ENCODE data around the gene WDR45B. TPM values are rescaled to one million over a fixed set of nuclear protein-coding genes. Genes with fewer than 3 reads are reported as not detected.

WDR45B gene
- total and polyA plus RNA-seq, 10 donors, result 30.9 to 80.2 (median 65.6) TPM

GRCh38 chr17:82593590-82594087 is 54.6 kb downstream of the WDR45B start:
- DNase-seq, result no peak
- Histone ChIP-seq H3K27ac (peak overlapping the region; percentile 86 to 96 (median 94)), H3K9me3 (no peaks in the 10 kb centered on the region), H3K27me3 (replicated peaks in 1 of 7) (no peaks in the 10 kb centered on the region), H3K36me3 (peaks cover 0 to 46% (median 9%) of the 10 kb centered on the region in 6 donors), H3K4me1 (peaks cover 17 to 72% (median 53%) of the 10 kb centered on the region in 6 donors), H3K4me3 (peak overlapping the region; percentile 41 to 69 (median 46))
- intact Hi-C loops (cut with DNase I; ENCODE audit: low total_unique reads), result no loop called here
- 49 to 74% (median 66%) methylated on average over 15 to 29 of the region's 29 CpGs for WGBS, 5 donors
- TF ChIP-seq POLR2AphosphoS5 (IDR thresholded peaks at IDR 0.05) (peak in 2 of 3 donors; percentile 50 to 66), CTCF (IDR thresholded peaks at IDR 0.05 in 8 of 11, conservative IDR thresholded peaks at IDR 0.05 in 3 of 11) (no peak)

- intact Hi-C loops (cut with DNase I; ENCODE audit: low total_unique reads), result no loop called here
- WGBS, 5 donors, result 13 to 16% (median 14%) methylated on average over 25 to 29 of the region's 29 CpGs
- peaks cover 17 to 70% (median 53%) of the 10 kb centered on the region in 6 donors for H3K4me1 ChIP-seq
- H3K36me3 ChIP-seq, result peaks cover 0 to 46% (median 9%) of the 10 kb centered on the region in 6 donors
- H3K9me3 ChIP-seq, result no peaks in the 10 kb centered on the region
- no peaks in the 10 kb centered on the region for H3K27me3 ChIP-seq (replicated peaks in 1 of 7)
- peak overlapping the region; percentile 41 to 69 (median 46) for H3K4me3 ChIP-seq
- TF ChIP-seq POLR2AphosphoS5 (IDR thresholded peaks at IDR 0.05) (peak in 2 of 3 donors; percentile 59 to 72), POLR2A (IDR thresholded peaks at IDR 0.05) (no peak)
- peak overlapping the region; percentile 86 to 96 (median 94) for H3K27ac ChIP-seq
- peak; percentile 86 for DNase-seq
Measured at GRCh38 chr17:82592767-82593589, 55.3 kb downstream of the WDR45B start.

- peak overlapping the region in 2 of 8 donors; percentile 47 to 69 for H3K4me3 ChIP-seq
- H3K36me3 ChIP-seq, result peaks cover 0 to 46% (median 15%) of the 10 kb centered on the region in 6 donors
- no peaks in the 10 kb centered on the region for H3K9me3 ChIP-seq
- H3K27ac ChIP-seq, result peak overlapping the region; percentile 86 to 96 (median 94)
- no peak for DNase-seq
- intact Hi-C loops (cut with DNase I; ENCODE audit: low total_unique reads), result no loop called here
- TF ChIP-seq CTCF (IDR thresholded peaks at IDR 0.05 in 8 of 11, conservative IDR thresholded peaks at IDR 0.05 in 3 of 11) (no peak), POLR2AphosphoS5 (IDR thresholded peaks at IDR 0.05) (peak in 2 of 3 donors; percentile 24 to 54), POLR2A (IDR thresholded peaks at IDR 0.05) (no peak)
- peaks cover 17 to 73% (median 54%) of the 10 kb centered on the region in 6 donors for H3K4me1 ChIP-seq
- WGBS, 5 donors, result 43 to 70% (median 66%) methylated on average over 9 of the region's 9 CpGs
- H3K27me3 ChIP-seq (replicated peaks in 1 of 7), result no peaks in the 10 kb centered on the region
Measured at GRCh38 chr17:82592289-82592766, 55.9 kb downstream of the WDR45B start.

- peaks cover 0 to 43% (median 16%) of the 10 kb centered on the region in 6 donors for H3K36me3 ChIP-seq
- TF ChIP-seq POLR2AphosphoS5 (IDR thresholded peaks at IDR 0.05), result peak in 2 of 3 donors; percentile 28 to 44
- no peak for TF ChIP-seq CTCF (IDR thresholded peaks at IDR 0.05 in 8 of 11, conservative IDR thresholded peaks at IDR 0.05 in 3 of 11)
- intact Hi-C loops (cut with DNase I; ENCODE audit: low total_unique reads), result no loop called here
Measured at GRCh38 chr17:82590881-82591539, 57.2 kb downstream of the WDR45B start.

More at GRCh38 chr17:82590881-82591539, 57.2 kb downstream of the WDR45B start:
- WGBS, 5 donors, result 49 to 70% (median 67%) methylated on average over 10 to 17 of the region's 17 CpGs
- no peaks in the 10 kb centered on the region for H3K9me3 ChIP-seq
- H3K4me1 ChIP-seq, result peaks cover 17 to 77% (median 54%) of the 10 kb centered on the region in 6 donors
- no peak overlapping the region for H3K4me3 ChIP-seq
- no peak for DNase-seq
- peak overlapping the region; percentile 86 to 96 (median 94) for H3K27ac ChIP-seq
- H3K27me3 ChIP-seq (replicated peaks in 1 of 7), result no peaks in the 10 kb centered on the region

Data from spleen (tissue), 11 donors.